Measurements from ENCODE around the gene CXorf49B.
"Not testable (repeated sequence)": the region's sequence is repeated elsewhere in the genome, so short reads cannot be mapped to it uniquely, and the experiment has no call there.

CXorf49B gene

DNA sequence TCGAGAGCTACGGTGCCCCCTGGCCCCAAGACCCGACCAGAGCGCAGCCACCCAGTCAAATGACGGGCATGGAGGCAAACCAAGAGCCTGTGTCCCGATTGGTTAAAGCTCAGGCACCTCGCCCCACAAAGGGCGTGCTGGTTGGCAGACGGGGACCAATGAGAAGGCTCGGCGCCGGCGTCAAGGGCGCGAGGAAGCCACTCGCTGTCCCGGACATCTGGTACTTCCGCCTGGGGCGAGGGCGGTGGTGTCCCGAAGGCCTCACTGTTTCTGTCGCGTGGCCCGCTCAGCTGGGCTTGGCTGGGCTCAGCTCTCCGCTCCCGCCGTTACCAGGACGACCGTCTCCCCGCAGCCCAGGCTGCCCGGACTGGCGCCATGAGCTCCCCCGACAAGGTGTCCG lies at the start of gene CXorf49B:
CXorf49B (plus strand) TSS at position 301 of the 400 bp plus-strand sequence; CDS start at position 376, 75 bp downstream.
- not testable (repeated sequence) for DNase-seq

DNA sequence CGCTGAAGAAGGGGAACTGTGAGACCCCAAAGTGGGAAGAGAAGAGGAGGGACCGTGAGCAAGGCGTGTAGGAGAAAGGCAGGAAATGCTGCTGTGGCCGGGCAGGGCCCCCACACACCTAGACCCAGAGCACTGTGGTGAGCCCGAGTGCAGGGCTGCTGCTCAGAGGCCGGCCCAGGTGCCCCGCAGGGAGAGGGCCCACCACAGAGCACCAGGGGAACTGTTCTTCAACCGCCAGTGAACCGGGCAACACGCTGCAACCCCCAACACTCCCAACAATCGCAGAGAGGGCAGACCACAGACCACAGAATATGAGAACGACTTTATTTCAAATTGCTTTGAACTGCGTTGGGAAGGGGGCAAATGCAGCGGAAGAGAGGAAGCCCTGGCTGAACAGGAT lies 49.1 kb upstream of the CXorf49B start:
- not testable (repeated sequence) for DNase-seq

- not testable (repeated sequence) for DNase-seq
Observed at GRCh38 chrX:71715551-71715950, 47.6 kb upstream of the CXorf49B start.

- DNase-seq: not testable (repeated sequence)
Observed at GRCh38 chrX:71716323-71716722, 46.8 kb upstream of the CXorf49B start.

- DNase-seq: not testable (repeated sequence)
Observed at GRCh38 chrX:71718185-71718584, 45.0 kb upstream of the CXorf49B start, which contains the start of gene CXorf49. TSS of gene CXorf49 (minus strand) at chrX:71718285. CDS start at chrX:71718151, 134 bp downstream.

DNA sequence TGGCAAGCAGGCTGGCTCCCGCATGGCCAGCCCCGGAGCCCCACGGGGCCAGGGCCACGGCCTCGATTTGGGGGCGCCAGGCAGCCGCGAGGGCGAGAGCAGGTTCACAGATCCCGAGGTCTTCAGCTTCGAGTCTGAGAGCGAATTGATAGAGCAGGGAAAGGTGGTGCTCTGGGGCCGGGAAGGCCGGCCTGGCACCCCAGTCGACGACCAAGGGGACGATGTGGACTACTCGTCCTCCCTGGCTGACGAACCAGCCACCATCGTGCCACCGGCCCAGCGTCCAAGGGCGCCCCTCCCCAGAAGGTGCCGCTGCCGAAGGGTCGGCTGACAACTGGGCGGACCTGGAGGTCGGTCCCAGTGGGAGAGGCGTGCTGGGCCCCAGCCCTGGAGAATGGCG lies 44.0 kb upstream of the CXorf49B start:
- not testable (repeated sequence) for DNase-seq

- not testable (repeated sequence) for DNase-seq
Observed at GRCh38 chrX:71720289-71720886, 42.8 kb upstream of the CXorf49B start.

- not testable (repeated sequence) for DNase-seq
Observed at GRCh38 chrX:71760688-71761281, 2.4 kb upstream of the CXorf49B start.

GRCh38 chrX:71764832-71765231 lies 1.7 kb downstream of the CXorf49B start:
- DNase-seq: not testable (repeated sequence)

GRCh38 chrX:71765613-71766012 lies 2.5 kb downstream of the CXorf49B start:
- not testable (repeated sequence) for DNase-seq

- not testable (repeated sequence) for DNase-seq
Observed at GRCh38 chrX:71767134-71767533, 4.0 kb downstream of the CXorf49B start.

DNA sequence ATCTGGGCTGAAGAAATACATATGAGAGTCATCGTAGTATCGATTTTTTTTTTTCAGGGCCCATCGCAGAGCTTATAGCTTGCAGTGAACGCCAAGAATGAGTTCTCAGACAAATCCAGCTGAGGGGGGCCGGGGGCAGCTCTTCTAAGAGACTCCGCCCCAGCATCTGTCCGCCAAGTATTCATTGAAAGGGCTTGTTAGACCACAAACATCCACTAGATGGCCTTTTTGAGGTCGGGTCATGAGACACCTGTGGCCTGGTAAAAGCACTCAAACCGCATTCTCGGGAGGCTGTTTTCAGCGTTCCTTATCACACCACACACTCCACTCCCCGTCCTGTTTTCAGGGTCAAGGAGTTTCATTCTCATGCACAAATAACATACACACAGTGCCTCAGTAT lies 15.2 kb downstream of the CXorf49B start:
- not testable (repeated sequence) for DNase-seq

DNA sequence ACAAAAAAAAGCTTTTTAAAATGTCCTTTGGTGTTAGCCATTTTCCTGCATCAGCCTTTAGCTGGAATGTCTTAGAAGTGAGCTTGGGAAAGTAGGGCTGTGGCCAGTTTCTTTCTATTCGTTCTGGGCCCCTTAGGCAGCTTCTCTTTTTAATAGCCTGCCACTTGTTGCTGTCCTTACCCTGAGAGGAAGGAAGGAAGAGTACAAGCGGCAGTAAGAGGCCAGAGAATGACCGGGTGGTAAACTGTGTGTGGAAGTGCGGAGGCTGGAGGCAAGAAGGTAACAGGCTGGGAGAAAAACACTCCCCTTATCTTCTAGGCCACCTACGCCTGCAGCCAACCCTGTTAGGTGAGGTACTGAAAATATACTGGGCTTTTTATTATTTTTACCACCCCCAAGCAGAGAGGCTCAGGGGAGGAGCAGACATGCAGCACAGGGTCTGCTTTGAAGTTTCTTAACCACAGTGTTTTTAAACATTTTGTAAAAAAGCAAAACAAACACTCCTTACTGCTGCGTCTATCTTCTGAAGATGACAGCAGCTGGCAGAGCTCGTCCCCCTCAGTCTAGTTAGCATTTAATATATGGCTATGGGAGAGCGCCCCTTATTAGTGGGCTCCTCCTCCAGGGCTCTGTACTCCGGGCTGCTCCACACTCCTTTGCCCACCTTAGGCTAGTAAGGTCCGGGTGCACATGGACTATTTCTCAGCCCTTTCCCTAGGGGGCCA lies 19.2 kb downstream of the CXorf49B start:
- DNase-seq: not testable (repeated sequence)

GRCh38 chrX:71782950-71783299 lies 19.8 kb downstream of the CXorf49B start:
- not testable (repeated sequence) for DNase-seq

DNA sequence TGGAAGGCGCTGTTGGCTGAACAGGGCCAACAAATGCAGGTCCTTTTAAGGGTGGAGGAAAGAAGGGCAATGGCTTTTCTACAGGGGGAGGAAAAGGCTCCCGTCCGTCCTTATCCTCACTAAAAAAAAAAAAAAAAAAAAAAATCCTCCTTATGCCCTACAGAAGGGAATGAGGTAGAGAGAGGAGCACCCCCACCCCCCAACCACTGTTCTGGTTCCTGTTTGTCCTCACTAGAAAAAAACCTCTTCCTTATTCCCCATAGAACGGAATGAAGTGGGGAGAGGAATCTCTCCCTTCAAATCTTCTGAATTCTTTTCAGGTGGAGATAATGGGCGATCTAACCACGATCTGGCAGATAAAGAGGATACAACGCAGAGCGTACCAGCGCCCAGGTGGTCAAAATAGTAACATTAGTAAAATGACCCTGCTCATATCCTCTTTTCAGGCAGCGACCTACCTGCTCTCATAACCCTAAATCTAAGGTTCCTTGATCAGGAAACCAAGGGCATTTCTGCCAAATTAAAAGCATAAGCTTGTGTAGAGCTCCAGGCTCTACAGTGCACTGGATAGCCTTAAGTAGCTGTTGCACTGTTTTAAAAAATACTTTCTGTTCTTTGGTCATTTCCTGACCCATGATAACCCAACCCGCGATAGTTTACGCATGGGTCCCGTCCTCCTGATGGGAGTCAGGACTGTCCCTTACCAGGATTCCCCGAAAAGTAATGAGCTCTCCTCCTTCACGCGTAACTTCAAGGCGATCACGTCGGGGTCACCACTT lies 20.6 kb downstream of the CXorf49B start:
- not testable (repeated sequence) for DNase-seq

DNA sequence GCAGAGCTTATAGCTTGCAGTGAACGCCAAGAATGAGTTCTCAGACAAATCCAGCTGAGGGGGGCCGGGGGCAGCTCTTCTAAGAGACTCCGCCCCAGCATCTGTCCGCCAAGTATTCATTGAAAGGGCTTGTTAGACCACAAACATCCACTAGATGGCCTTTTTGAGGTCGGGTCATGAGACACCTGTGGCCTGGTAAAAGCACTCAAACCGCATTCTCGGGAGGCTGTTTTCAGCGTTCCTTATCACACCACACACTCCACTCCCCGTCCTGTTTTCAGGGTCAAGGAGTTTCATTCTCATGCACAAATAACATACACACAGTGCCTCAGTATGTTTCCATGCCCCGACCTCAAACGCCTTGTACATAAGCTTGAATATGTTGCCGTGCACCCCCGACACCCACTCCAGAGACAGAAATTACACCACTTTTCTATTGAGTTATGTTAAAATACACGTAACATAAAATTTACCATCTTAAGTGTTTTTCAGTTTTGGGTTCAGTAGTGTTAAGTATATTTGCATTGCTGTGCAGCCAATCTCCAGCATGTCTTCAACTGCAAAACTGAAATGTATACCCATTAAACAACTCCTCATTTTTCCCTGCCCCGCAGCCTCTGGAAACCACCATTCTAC lies 21.3 kb downstream of the CXorf49B start:
- not testable (repeated sequence) for DNase-seq

DNA sequence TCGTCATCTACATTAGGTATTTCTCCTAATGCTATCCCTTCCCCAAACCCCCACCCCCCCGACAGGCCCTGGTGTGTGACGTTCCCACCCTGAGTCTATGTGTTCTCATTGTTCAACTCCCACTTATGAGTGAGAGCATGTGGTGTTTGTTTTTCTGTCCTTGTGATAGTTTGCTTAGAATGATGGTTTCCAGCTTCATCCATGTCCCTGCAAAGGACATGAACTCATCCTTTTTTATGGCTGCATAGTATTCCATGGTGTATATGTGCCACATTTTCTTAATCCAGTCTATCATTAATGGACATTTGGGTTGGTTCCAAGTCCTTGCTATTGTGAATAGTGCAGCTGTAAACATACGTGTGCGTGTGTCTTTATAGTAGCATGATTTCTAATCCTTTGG lies 43.3 kb downstream of the CXorf49B start:
- DNase-seq: not testable (repeated sequence)

- no peak for DNase-seq
Observed at GRCh38 chrX:71809886-71810285, 46.7 kb downstream of the CXorf49B start.

DNA sequence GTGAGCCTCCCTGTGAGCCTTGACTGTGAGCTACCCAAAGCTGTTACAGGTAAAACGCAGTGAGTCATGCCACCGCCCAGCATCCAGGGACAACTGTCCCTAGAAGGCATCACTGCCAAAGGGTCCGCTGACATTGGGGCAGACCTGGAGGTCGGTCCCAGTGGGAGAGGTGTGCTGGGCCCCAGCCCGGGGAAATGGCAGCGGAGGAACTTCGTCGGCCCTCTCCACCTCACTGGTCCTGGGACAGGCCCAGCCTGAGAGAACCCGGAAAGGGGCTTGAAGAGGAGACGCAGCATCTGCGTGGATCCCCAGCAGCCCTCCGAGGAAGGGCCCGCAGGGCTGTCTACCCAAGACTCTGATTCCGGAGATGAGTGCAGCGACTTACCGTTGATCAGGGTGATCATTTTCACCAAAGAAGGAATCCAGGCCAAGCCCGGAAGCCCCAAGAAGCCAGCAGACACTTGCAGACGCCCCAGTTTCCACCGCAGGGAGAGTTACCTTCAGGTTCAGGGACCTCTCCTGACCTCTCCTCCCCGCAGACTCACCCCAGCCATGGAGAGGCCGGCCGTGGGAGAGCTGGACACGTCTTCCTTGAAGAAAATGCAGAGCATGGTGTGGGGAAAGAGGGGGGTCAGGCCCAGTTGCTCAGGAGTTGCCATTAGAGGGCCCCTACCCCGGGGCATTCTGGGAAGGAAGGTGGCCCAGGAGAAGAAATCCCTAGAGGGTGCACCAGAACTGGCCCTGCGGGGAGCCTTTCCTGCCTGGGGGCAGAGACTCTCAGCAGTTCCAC lies 51.2 kb downstream of the CXorf49B start:
- DNase-seq: no peak

DNA sequence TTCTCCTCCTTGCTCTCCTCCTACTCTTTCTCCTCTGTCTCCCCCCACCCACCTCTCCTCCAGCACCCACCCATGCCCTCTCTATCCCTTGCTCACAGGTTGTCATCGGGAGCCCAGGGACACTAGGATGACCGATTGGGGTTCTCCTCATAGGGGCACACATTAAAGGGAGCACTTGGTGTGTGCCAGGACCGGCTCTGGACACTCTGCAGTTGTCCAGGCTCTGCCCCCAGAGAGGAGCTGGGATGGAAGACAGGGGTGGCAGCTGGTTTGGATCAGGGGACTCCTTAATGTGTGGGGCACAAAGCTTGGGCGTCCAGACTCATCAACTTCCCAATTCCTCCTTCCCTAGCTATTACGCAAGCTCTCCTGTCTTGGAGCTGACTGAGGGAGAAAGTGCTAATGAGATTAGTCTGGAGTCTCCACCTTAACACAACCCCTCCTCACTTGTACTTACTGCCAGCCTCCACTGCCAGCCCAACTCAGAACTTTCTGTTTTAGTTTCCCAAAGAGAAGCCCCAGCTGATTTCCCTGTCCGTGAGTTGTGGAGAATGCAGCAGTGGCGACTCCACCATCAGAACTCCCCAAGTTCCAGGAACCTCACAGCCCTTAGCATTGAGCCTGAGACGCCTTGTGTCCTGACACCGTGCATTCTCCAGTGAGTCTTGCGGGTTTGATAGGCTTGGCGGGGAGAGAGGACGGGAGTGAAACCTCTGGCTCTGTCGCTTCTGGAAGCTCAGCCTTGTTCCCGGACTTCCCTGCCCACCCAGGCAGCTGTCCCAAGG lies 52.2 kb downstream of the CXorf49B start:
- DNase-seq: no peak

GRCh38 chrX:71815906-71816156 lies 52.7 kb downstream of the CXorf49B start:
- no peak for DNase-seq

Measured in SHP77 treated with DMSO at 0.1 percent for 48 hours (cell line).